H1 (cell line): ENCODE results near the gene OSBPL6. TPM values are rescaled to one million over a fixed set of nuclear protein-coding genes. Genes with fewer than 3 reads are reported as not detected.

Experiments
- CTCF ChIA-PET: fragments of 300-600 bp; sonication (Branson Sonifier 250); formaldehyde crosslinking; loops from one replicate; lab custom pipeline; 2021; ENCODE audit not compliant: partially characterized antibody; lab: Charles Lee
- POLR2A ChIA-PET: fragments of 300-600 bp; sonication (Branson Sonifier 250); formaldehyde crosslinking; loops from one replicate; lab custom pipeline; 2021; ENCODE audit warnings: inconsistent platforms; ENCODE audit not compliant: partially characterized antibody; lab: Charles Lee
- DNase-seq, 2 experiments: peaks; one replicate each; pipeline versions ENCODE4 v3.0.0 to v3.0.0-alpha.2; 2010 to 2022; ENCODE audit warnings: low spot score in 2 of 2, low read depth in 1 of 2, mixed read lengths in 1 of 2
- FAIRE-seq: peaks from 2 replicates; lab custom pipeline; 2011; peaks lifted over from hg19 to GRCh38; lab: Jason Lieb, UNC
- H2AFZ ChIP-seq: 2 replicates; pipeline ENCODE4 v1.8.1; 2012; ENCODE audit warnings: low read length, inconsistent platforms
- H2AK5ac ChIP-seq: 2 replicates; pipeline ENCODE4 v1.6.1; 2013; ENCODE audit warnings: low read depth, low read length
- H2BK120ac ChIP-seq: replicated peaks from 2 replicates; pipeline ENCODE3; 2013; ENCODE audit warnings: low read depth, low read length, inconsistent platforms
- H2BK12ac ChIP-seq: 2 replicates; pipeline ENCODE4 v1.6.1; 2013; ENCODE audit warnings: low read depth, low read length
- H2BK15ac ChIP-seq: 2 replicates; pipeline ENCODE4 v1.6.1; 2013; ENCODE audit warnings: low read length
- H2BK20ac ChIP-seq: 2 replicates; pipeline ENCODE4 v1.6.1; 2013; ENCODE audit warnings: low read length
- H2BK5ac ChIP-seq: 2 replicates; pipeline ENCODE4 v1.6.1; 2013; ENCODE audit warnings: low read depth, low read length
- H3K14ac ChIP-seq: 2 replicates; pipeline ENCODE4 v1.6.1; 2013; ENCODE audit warnings: inconsistent platforms; ENCODE audit not compliant: insufficient read length
- H3K18ac ChIP-seq: 2 replicates; pipeline ENCODE4 v1.6.1; 2013; ENCODE audit warnings: low read length; ENCODE audit errors: extremely low read depth
- H3K23ac ChIP-seq: 2 replicates; pipeline ENCODE4 v1.6.1; 2013; ENCODE audit warnings: inconsistent platforms; ENCODE audit not compliant: insufficient read length
- H3K23me2 ChIP-seq: 2 replicates; pipeline ENCODE4 v1.6.1; 2013; ENCODE audit warnings: low read depth, low read length
- H3K27ac ChIP-seq: 2 replicates; pipeline ENCODE4 v1.6.1; 2011; ENCODE audit warnings: low read depth, low read length, inconsistent platforms
- H3K27me3 ChIP-seq, 4 experiments: replicated peaks in 1 of 4; 1 replicate in 1 of 4; 2 replicates in 3 of 4; pipeline versions ENCODE4 v1.6.1 to v1.8.1; 2011 to 2013; ENCODE audit warnings: low read length in 3 of 4, mild to moderate bottlenecking in 3 of 4, inconsistent platforms in 2 of 4, mixed read lengths in 2 of 4, moderate library complexity in 1 of 4; ENCODE audit not compliant: control insufficient read depth in 3 of 4, insufficient read depth in 3 of 4; ENCODE audit errors: extremely low read depth in 1 of 4
- H3K36me3 ChIP-seq, 4 experiments: 2 replicates each; pipeline versions ENCODE4 v1.6.1 to v1.8.1; 2011 to 2013; ENCODE audit warnings: mild to moderate bottlenecking in 4 of 4, low read length in 3 of 4, moderate library complexity in 2 of 4, control low read depth in 1 of 4, inconsistent platforms in 1 of 4; ENCODE audit not compliant: insufficient read depth in 4 of 4, control insufficient read depth in 2 of 4
- H3K4ac ChIP-seq: replicated peaks from 2 replicates; pipeline ENCODE3; 2013; ENCODE audit warnings: low read length, low read depth, mixed read lengths, inconsistent platforms; ENCODE audit not compliant: insufficient read length
- H3K4me1 ChIP-seq, 4 experiments: replicated peaks in 1 of 4; 1 replicate in 1 of 4; 2 replicates in 3 of 4; pipeline versions ENCODE4 v1.6.1 to v1.8.1; 2011 to 2013; ENCODE audit warnings: low read length in 3 of 4, inconsistent platforms in 2 of 4, mixed read lengths in 1 of 4; ENCODE audit not compliant: insufficient read depth in 4 of 4, control insufficient read depth in 3 of 4
- H3K4me2 ChIP-seq, 2 experiments: 2 replicates each; pipeline versions ENCODE4 v1.6.1 to v1.8.1; 2011 to 2013; ENCODE audit warnings: low read depth in 2 of 2, low read length in 2 of 2, control low read depth in 1 of 2, inconsistent platforms in 1 of 2, mild to moderate bottlenecking in 1 of 2; ENCODE audit not compliant: insufficient read depth in 1 of 2
- H3K4me3 ChIP-seq, 4 experiments: fragments of 200-600, 300-600 bp in 1 of 4; sonication (generic), shearing (Covaris generic), sonication (Bioruptor Twin) in 1 of 4; 2 replicates each; pipeline versions ENCODE4 v1.5.1 to v1.8.1; 2011 to 2016; ENCODE audit warnings: low read length in 4 of 4, low read depth in 3 of 4, control low read depth in 2 of 4, inconsistent platforms in 2 of 4, mild to moderate bottlenecking in 2 of 4, mixed read lengths in 1 of 4, moderate library complexity in 1 of 4; ENCODE audit not compliant: insufficient read depth in 2 of 4; ENCODE audit errors: extremely low read depth in 1 of 4
- H3K56ac ChIP-seq: replicated peaks from 2 replicates; pipeline ENCODE3; 2013; ENCODE audit warnings: low read depth, mild to moderate bottlenecking, mixed read lengths, low read length, inconsistent platforms; ENCODE audit not compliant: insufficient read length
- H3K79me1 ChIP-seq: 2 replicates; pipeline ENCODE4 v1.6.1; 2013; ENCODE audit warnings: low read depth, low read length, control low read depth
- H3K79me2 ChIP-seq, 2 experiments: 2 replicates each; pipeline versions ENCODE4 v1.6.1 to v1.8.1; 2012 to 2013; ENCODE audit warnings: low read length in 2 of 2, mild to moderate bottlenecking in 2 of 2, inconsistent platforms in 1 of 2; ENCODE audit not compliant: insufficient read depth in 2 of 2, control insufficient read depth in 1 of 2
- H3K9ac ChIP-seq, 4 experiments: replicated peaks in 1 of 4; 1 replicate in 1 of 4; 2 replicates in 3 of 4; pipeline versions ENCODE4 v1.6.1 to v1.8.1; 2011 to 2013; ENCODE audit warnings: low read depth in 3 of 4, low read length in 3 of 4, control low read depth in 2 of 4, mild to moderate bottlenecking in 2 of 4, moderate library complexity in 2 of 4, inconsistent platforms in 1 of 4; ENCODE audit errors: extremely low read depth in 1 of 4
- H3K9me3 ChIP-seq, 2 experiments: 2 replicates each; pipeline versions ENCODE4 v1.6.1 to v1.8.1; 2012 to 2013; ENCODE audit warnings: mild to moderate bottlenecking in 2 of 2, moderate library complexity in 2 of 2, control low read depth in 1 of 2, inconsistent platforms in 1 of 2, low read depth in 1 of 2, low read length in 1 of 2, mixed read lengths in 1 of 2; ENCODE audit not compliant: insufficient read depth in 2 of 2
- H4K20me1 ChIP-seq, 2 experiments: replicated peaks in 1 of 2; 2 replicates each; pipeline versions ENCODE3 to v1.8.1; 2011 to 2013; ENCODE audit warnings: inconsistent platforms in 2 of 2, low read length in 2 of 2, mild to moderate bottlenecking in 1 of 2; ENCODE audit not compliant: insufficient read depth in 2 of 2, control insufficient read depth in 1 of 2
- H4K5ac ChIP-seq: 2 replicates; pipeline ENCODE4 v1.6.1; 2013; ENCODE audit warnings: low read length, low read depth, mixed read lengths, inconsistent platforms; ENCODE audit not compliant: insufficient read length
- H4K8ac ChIP-seq: 2 replicates; pipeline ENCODE4 v1.8.0; 2013; ENCODE audit warnings: mild to moderate bottlenecking, moderate library complexity, low read length, inconsistent platforms; ENCODE audit not compliant: insufficient read depth; ENCODE audit errors: extremely low read depth
- H4K91ac ChIP-seq: replicated peaks from 2 replicates; pipeline ENCODE3; 2013; ENCODE audit warnings: low read length, mixed read lengths, inconsistent platforms; ENCODE audit not compliant: insufficient read length
- CREB1 ChIP-seq: IDR thresholded peaks from 2 replicates; pipeline ENCODE4 v1.6.1; 2012; ENCODE audit warnings: inconsistent platforms
- CTBP2 ChIP-seq: IDR thresholded peaks from 2 replicates; pipeline ENCODE4 v1.7.0; 2011; ENCODE audit warnings: borderline replicate concordance, mild to moderate bottlenecking, moderate library complexity, mixed read lengths, low read length; ENCODE audit not compliant: insufficient read depth, insufficient read length
- EGR1 ChIP-seq: IDR thresholded peaks from 2 replicates; pipeline ENCODE4 v1.6.1; 2011; ENCODE audit warnings: low read depth, low read length, borderline replicate concordance
- EZH2 ChIP-seq: fragments of 200-600 bp; sonication (generic); IDR thresholded peaks from 2 replicates; pipeline ENCODE4 v1.7.1; 2012; ENCODE audit warnings: low read depth, mild to moderate bottlenecking, moderate library complexity, low read length, inconsistent platforms; ENCODE audit not compliant: severe bottlenecking
- GABPA ChIP-seq: IDR thresholded peaks from 2 replicates; pipeline ENCODE4 v1.6.1; 2011; ENCODE audit warnings: mild to moderate bottlenecking, low read length, moderate library complexity, borderline replicate concordance; ENCODE audit not compliant: insufficient read depth
- GTF2F1 ChIP-seq: IDR thresholded peaks from 2 replicates; pipeline ENCODE4 v1.6.1; 2012; ENCODE audit warnings: low read depth, low read length, improper control_type of control experiment, borderline replicate concordance
- MAFK ChIP-seq: IDR thresholded peaks from 2 replicates; pipeline ENCODE4 v1.6.1; 2012; ENCODE audit warnings: low read depth, mild to moderate bottlenecking, improper control_type of control experiment, low read length
- POLR2A ChIP-seq, 2 experiments: IDR thresholded peaks; 1 replicate in 1 of 2; 2 replicates in 1 of 2; pipeline ENCODE4 v1.6.1; 2011; ENCODE audit warnings: low read depth in 2 of 2, low read length in 2 of 2, mild to moderate bottlenecking in 2 of 2; ENCODE audit errors: control extremely low read depth in 1 of 2
- RAD21 ChIP-seq, 2 experiments: IDR thresholded peaks in 1 of 2; conservative IDR thresholded peaks in 1 of 2; 2 replicates each; pipeline ENCODE4 v1.6.1; 2011; ENCODE audit warnings: low read depth in 2 of 2, low read length in 2 of 2, improper control_type of control experiment in 1 of 2, inconsistent platforms in 1 of 2, mild to moderate bottlenecking in 1 of 2, moderate library complexity in 1 of 2
- TAF1 ChIP-seq: IDR thresholded peaks from 2 replicates; pipeline ENCODE4 v1.6.1; 2011; ENCODE audit warnings: mild to moderate bottlenecking, low read depth, low read length
- YY1 ChIP-seq: IDR thresholded peaks from 2 replicates; pipeline ENCODE4 v1.6.1; 2011; ENCODE audit warnings: low read depth, mild to moderate bottlenecking, low read length
- ZNF274 ChIP-seq: IDR thresholded peaks from 2 replicates; pipeline ENCODE4 v1.7.0; 2012; ENCODE audit warnings: low read length, borderline replicate concordance; ENCODE audit errors: extremely low read depth
- WGBS, 2 experiments: shearing (Covaris generic) in 1 of 2; methylation state at CpG; one replicate each; pipeline versions ENCODE4 v1.1.6 to v1.1.7; 2013 to 2015; ENCODE audit warnings: low lambda C conversion rate in 2 of 2, mixed read lengths in 2 of 2, inconsistent platforms in 1 of 2, low coverage in 1 of 2, missing lambda C conversion rate in 1 of 2; ENCODE audit not compliant: insufficient replicate concordance in 2 of 2, insufficient coverage in 1 of 2, insufficient read length in 1 of 2; ENCODE audit errors: extremely low coverage in 1 of 2, missing lambda C conversion rate in 1 of 2; 5-methylcytosine and 5-hydroxymethylcytosine counted together
- polyA plus RNA-seq, 7 experiments: library from polyadenylated mRNA; depleted of rRNA in 3 of 7; stranded (reverse) in 5 of 7; unstranded in 2 of 7; fragments of >200 nt in 5 of 7; fragments of 200-250 nt in 2 of 7; gene quantifications; 1 replicate in 5 of 7; 2 replicates in 1 of 7; 4 replicates in 1 of 7; pipeline versions ENCODE4 v1.2.1 to v1.2.3, GENCODE V29; 2011 to 2013; ENCODE audit warnings: missing spikeins in 2 of 7, mixed read lengths in 2 of 7
- total RNA-seq: library from RNA; stranded (reverse); fragmentation: NEBNext Ultra II Directional; extraction: Animal tissue kit (Norgen Biotek cat#: 25700); gene quantifications from 2 replicates; pipeline ENCODE4 v1.2.1, GENCODE V29; 2021

The OSBPL6 gene
- total and polyA plus RNA-seq, 2 of the 8 experiments (the other 6 are each of a cell fraction or from before 2014, with no cell fraction given), result 1.7 to 5.6 TPM

GRCh38 chr2:178306352-178307073, 112.2 kb downstream of the OSBPL6 start:
- H3K79me2 ChIP-seq, result no peaks in the 10 kb centered on the region
- H4K5ac ChIP-seq, result no peak overlapping the region
- H2AK5ac ChIP-seq, result no peak overlapping the region
- no peaks in the 10 kb centered on the region for H3K36me3 ChIP-seq
- 52% methylated on average over 8 of the region's 8 CpGs; no CpG with 5 or more reads in 1 of the 2 experiments for WGBS, 2 experiments
- H3K14ac ChIP-seq, result no peak overlapping the region
- H3K4me3 ChIP-seq, result no peak overlapping the region
- H2BK12ac ChIP-seq, result no peak overlapping the region
- no peak overlapping the region for H2BK120ac ChIP-seq
- H4K8ac ChIP-seq, result no peak overlapping the region
- H3K4me1 ChIP-seq, result no peaks in the 10 kb centered on the region; a peak in 1 of 7 replicates
- no peaks in the 10 kb centered on the region for H3K27me3 ChIP-seq
- no peaks in the 10 kb centered on the region for H3K79me1 ChIP-seq
- FAIRE-seq (peak; percentile 92), DNase-seq (peak; percentile 15 to 72)
- H3K9me3 ChIP-seq, result no peaks in the 10 kb centered on the region
- no peak overlapping the region for H3K27ac ChIP-seq
- H3K23me2 ChIP-seq, result no peaks in the 10 kb centered on the region; the same call in 1 of the 2 replicates
- no peak overlapping the region for H2AFZ ChIP-seq
- H3K56ac ChIP-seq, result no peak overlapping the region
- no peak overlapping the region for H2BK5ac ChIP-seq
- H3K9ac ChIP-seq, result no peak overlapping the region
- no peak overlapping the region for H3K4ac ChIP-seq
- ChIA-PET CTCF (interaction anchor here (0.6 to 2.1 kb wide), 21 partner anchors 8 to 182 kb away, joined by 3 to 12 read pairs (median 4); partner anchors contain the start of genes PJVK and PRKRA), POLR2A (interaction anchor here (0.8 kb wide), 1 partner anchor 74 kb away, joined by 4 read pairs; no protein-coding TSS in a partner anchor)
- H4K20me1 ChIP-seq, result no peaks in the 10 kb centered on the region
- no peak overlapping the region for H2BK15ac ChIP-seq
- H3K4me2 ChIP-seq, result no peak overlapping the region
- no peak overlapping the region for H3K23ac ChIP-seq
- no peak overlapping the region for H4K91ac ChIP-seq
- no peak overlapping the region for H3K18ac ChIP-seq
- no peak overlapping the region for H2BK20ac ChIP-seq
- no peak for TF ChIP-seq MAFK
- TF ChIP-seq YY1, result 0 out of 2 replicates have a peak, but pooled peaks have one; percentile 27
- no peak for TF ChIP-seq EGR1
- TF ChIP-seq POLR2A (IDR thresholded peaks at IDR 0.05; ENCODE audit: control extremely low read depth in 1 of 2, low read depth in 2 of 2, low read length in 2 of 2), result no peak
- no peak for TF ChIP-seq CREB1
- TF ChIP-seq GTF2F1, result no peak
- no peak for TF ChIP-seq TAF1
- TF ChIP-seq GABPA, result no peak
- TF ChIP-seq EZH2, result no peak
- TF ChIP-seq ZNF274, result no peak
- TF ChIP-seq RAD21 (IDR thresholded peaks at IDR 0.05 in 1 of 2, conservative IDR thresholded peaks at IDR 0.05 in 1 of 2; ENCODE audit: low read depth in 2 of 2, low read length in 2 of 2), result peak; percentile 77 to 81
- no peak for TF ChIP-seq CTBP2
